Measurements from ENCODE around the gene RUSF1.

Gene RUSF1

GRCh38 chr16:31502981-31503380, 5.2 kb downstream of the RUSF1 start:
- TF ChIP-seq ZBTB7A (IDR thresholded peaks at IDR 0.05; ENCODE audit: low read depth) (no peak), MAX (IDR thresholded peaks at IDR 0.05) (no peak), TCF12 (IDR thresholded peaks at IDR 0.05; ENCODE audit: low read depth) (no peak), TAF1 (IDR thresholded peaks at IDR 0.05; ENCODE audit: low read depth) (no peak), YY1 (IDR thresholded peaks at IDR 0.05; ENCODE audit: low read depth) (no peak), RAD21 (IDR thresholded peaks at IDR 0.05; ENCODE audit: low read depth) (no peak), CEBPB (IDR thresholded peaks at IDR 0.05) (no peak), TEAD4 (IDR thresholded peaks at IDR 0.05) (no peak), EP300 (IDR thresholded peaks at IDR 0.05; ENCODE audit: borderline replicate concordance) (no peak), USF1 (IDR thresholded peaks at IDR 0.05) (no peak), NFIC (IDR thresholded peaks at IDR 0.05) (no peak), CREB1 (IDR thresholded peaks at IDR 0.05; ENCODE audit: low read depth) (no peak), EGR1 (IDR thresholded peaks at IDR 0.05) (no peak)

GRCh38 chr16:31501966-31502348, 6.2 kb downstream of the RUSF1 start:
- TF ChIP-seq TEAD4 (IDR thresholded peaks at IDR 0.05), result no peak
- no peak for TF ChIP-seq TAF1 (IDR thresholded peaks at IDR 0.05; ENCODE audit: low read depth)
- TF ChIP-seq ZBTB7A (IDR thresholded peaks at IDR 0.05; ENCODE audit: low read depth), result no peak
- TF ChIP-seq TCF12 (IDR thresholded peaks at IDR 0.05; ENCODE audit: low read depth), result no peak
- no peak for TF ChIP-seq USF1 (IDR thresholded peaks at IDR 0.05)
- no peak for TF ChIP-seq FOXM1 (IDR thresholded peaks at IDR 0.05; ENCODE audit: borderline replicate concordance, low read depth)
- no peak for TF ChIP-seq CEBPB (IDR thresholded peaks at IDR 0.05)
- no peak for TF ChIP-seq CREB1 (IDR thresholded peaks at IDR 0.05; ENCODE audit: low read depth)
- no peak for TF ChIP-seq EP300 (IDR thresholded peaks at IDR 0.05; ENCODE audit: borderline replicate concordance)
- no peak for TF ChIP-seq REST (IDR thresholded peaks at IDR 0.05; ENCODE audit: low read depth)
- TF ChIP-seq RAD21 (IDR thresholded peaks at IDR 0.05; ENCODE audit: low read depth), result no peak
- TF ChIP-seq EGR1 (IDR thresholded peaks at IDR 0.05), result no peak
- no peak for TF ChIP-seq MAX (IDR thresholded peaks at IDR 0.05)
- no peak for TF ChIP-seq NFIC (IDR thresholded peaks at IDR 0.05)
- TF ChIP-seq YY1 (IDR thresholded peaks at IDR 0.05; ENCODE audit: low read depth), result no peak

- TF ChIP-seq CEBPB (IDR thresholded peaks at IDR 0.05) (no peak), TAF1 (IDR thresholded peaks at IDR 0.05; ENCODE audit: low read depth) (no peak), FOXM1 (IDR thresholded peaks at IDR 0.05; ENCODE audit: borderline replicate concordance, low read depth) (no peak), TCF12 (IDR thresholded peaks at IDR 0.05; ENCODE audit: low read depth) (no peak), RAD21 (IDR thresholded peaks at IDR 0.05; ENCODE audit: low read depth) (no peak)
These were observed 6.8 kb downstream of the RUSF1 start for GRCh38 chr16:31501226-31501965.

GRCh38 chr16:31499928-31500327, 8.3 kb downstream of the RUSF1 start:
- no peak for TF ChIP-seq YY1 (IDR thresholded peaks at IDR 0.05; ENCODE audit: low read depth)
- no peak for TF ChIP-seq USF1 (IDR thresholded peaks at IDR 0.05)
- TF ChIP-seq CEBPB (IDR thresholded peaks at IDR 0.05), result no peak
- TF ChIP-seq TEAD4 (IDR thresholded peaks at IDR 0.05), result no peak
- no peak for TF ChIP-seq EP300 (IDR thresholded peaks at IDR 0.05; ENCODE audit: borderline replicate concordance)
- no peak for TF ChIP-seq EGR1 (IDR thresholded peaks at IDR 0.05)
- no peak for TF ChIP-seq RAD21 (IDR thresholded peaks at IDR 0.05; ENCODE audit: low read depth)
- no peak for TF ChIP-seq TAF1 (IDR thresholded peaks at IDR 0.05; ENCODE audit: low read depth)
- no peak for TF ChIP-seq MAX (IDR thresholded peaks at IDR 0.05)
- no peak for TF ChIP-seq NFIC (IDR thresholded peaks at IDR 0.05)
- no peak for TF ChIP-seq ZBTB7A (IDR thresholded peaks at IDR 0.05; ENCODE audit: low read depth)
- no peak for TF ChIP-seq REST (IDR thresholded peaks at IDR 0.05; ENCODE audit: low read depth)
- no peak for TF ChIP-seq CREB1 (IDR thresholded peaks at IDR 0.05; ENCODE audit: low read depth)

GRCh38 chr16:31498493-31498892, 9.7 kb downstream of the RUSF1 start:
- no peak for TF ChIP-seq REST (IDR thresholded peaks at IDR 0.05; ENCODE audit: low read depth)
- no peak for TF ChIP-seq TAF1 (IDR thresholded peaks at IDR 0.05; ENCODE audit: low read depth)
- TF ChIP-seq CREB1 (IDR thresholded peaks at IDR 0.05; ENCODE audit: low read depth), result no peak
- TF ChIP-seq ZBTB7A (IDR thresholded peaks at IDR 0.05; ENCODE audit: low read depth), result no peak
- no peak for TF ChIP-seq TCF12 (IDR thresholded peaks at IDR 0.05; ENCODE audit: low read depth)
- TF ChIP-seq EGR1 (IDR thresholded peaks at IDR 0.05), result no peak

Data from Ishikawa (cell line).